CD4-positive, alpha-beta T cell treated with Interferon gamma for 1 hour (primary cell): Measurements from ENCODE around the gene SUCLG1.
"Not testable (repeated sequence)": the region's sequence is repeated elsewhere in the genome, so short reads cannot be mapped to it uniquely, and the experiment has no call there.

Source experiments
- DNase-seq: peaks from one replicate; pipeline ENCODE4 v3.0.0-alpha.2; 2020

Gene SUCLG1

DNA sequence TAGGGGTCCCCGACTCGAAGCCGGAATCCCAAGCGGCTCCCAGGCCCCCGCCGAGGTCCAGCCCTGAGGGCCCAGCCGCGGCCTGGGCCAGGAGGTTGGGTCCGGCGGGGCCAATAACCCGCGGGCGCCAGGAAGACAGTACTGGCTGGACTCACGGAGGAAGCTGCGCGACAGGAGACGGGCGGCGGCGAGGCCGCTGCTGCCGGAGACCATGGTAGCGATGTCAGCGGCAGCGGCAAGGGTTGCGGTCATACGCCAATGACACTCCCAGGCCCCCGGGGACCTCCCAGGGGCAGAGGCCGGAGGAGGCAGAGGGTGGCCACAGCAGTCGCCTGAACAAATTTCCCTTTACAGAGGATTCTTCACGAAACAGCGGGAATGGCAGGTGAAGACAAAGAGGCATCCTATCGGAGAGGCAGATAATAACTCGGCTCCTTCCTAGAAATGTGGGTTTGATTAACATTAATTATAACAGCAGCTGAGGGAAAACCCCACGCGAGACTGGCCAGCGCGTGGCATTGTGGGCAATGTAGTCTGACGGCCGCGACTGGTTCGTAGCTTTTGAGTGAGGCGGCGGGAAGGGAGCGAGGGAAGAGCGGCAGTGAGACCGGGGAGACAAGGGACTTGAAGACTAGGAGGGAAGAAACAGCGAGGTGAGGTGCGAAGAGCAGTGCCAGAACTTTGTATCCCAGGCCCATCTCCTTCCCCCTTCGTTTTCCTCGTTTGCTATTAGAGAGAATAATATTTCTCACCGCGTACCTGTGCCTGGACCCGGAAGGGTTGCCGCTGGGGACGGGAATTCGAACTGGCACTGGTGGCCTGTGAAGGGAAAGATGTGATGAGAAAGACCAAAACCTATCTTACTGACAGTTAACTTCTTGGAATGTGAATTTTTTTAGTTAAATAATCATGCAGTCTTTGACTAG, at the start of gene SUCLG1:
SUCLG1 (minus strand) TSS at position 263 of the 926 bp plus-strand sequence; CDS start at position 252, 11 bp downstream.
- DNase-seq: peak; percentile 86

DNA sequence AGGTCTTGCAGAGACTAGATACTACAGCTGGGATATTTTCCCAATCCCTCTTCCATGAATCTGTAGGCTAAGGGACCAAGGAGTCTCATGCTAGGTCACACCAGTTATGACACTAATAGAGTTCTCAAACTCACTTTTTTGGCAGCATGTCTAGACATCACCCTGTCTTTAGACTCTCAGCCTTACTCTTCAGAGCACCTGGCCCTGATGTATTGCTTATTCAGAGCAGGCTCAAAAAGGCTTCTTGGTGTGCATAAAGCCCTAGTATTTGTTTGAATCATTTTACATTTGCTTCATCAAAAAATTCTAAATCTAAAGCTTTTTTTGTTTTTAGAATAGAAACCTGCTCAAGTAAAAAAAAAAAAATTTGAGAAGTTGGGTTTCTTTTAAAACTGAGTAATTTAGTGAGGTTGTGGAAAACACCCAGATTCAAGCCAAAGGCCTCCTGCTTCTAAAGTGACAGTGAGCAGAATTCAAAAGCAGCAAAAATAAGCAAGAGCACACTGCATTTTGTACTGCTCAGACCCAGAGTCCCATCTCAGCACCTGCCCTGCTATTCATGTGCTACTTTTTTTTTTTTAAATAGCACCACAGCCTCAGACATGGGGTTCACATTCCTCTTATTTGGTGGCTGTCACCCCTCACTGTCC, 39.2 kb upstream of the SUCLG1 start:
- no peak for DNase-seq

DNA sequence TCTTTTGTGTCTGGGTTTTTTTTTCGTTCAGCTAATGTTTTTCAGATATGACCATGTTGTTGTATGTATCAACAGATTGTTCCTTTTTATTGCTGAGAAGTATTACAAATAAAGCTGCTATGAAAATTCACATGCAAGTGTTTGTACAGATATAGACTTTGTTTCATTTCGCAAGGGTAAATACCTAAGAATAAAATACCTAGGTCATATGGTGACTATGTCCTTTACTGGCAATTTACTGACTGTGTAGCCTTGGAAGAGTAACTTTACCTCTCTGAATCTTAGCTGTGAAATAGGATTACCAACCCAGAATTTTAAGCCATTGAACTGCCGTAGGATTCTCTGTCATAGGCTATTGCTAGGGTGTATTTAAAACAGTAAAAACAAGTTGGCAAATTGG, 38.2 kb upstream of the SUCLG1 start:
- DNase-seq: no peak

DNA sequence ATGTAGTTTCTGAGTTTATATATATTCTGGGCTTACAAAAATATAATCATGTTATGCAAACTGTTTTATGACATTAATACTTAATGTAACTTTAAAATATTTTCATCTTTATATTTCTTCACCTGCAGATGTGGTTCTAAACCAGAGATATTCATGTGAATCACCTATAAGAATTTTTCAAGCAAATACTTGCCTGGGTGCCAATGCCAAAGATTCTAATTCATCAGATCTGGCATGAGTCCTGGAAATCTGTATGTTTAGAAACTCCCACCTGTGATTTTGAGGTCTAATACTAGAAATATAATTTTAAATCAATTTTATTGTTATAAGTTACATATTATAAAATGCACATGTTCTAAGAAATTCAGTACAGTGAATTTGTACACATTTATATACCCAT, 37.3 kb upstream of the SUCLG1 start:
- DNase-seq: no peak

DNA sequence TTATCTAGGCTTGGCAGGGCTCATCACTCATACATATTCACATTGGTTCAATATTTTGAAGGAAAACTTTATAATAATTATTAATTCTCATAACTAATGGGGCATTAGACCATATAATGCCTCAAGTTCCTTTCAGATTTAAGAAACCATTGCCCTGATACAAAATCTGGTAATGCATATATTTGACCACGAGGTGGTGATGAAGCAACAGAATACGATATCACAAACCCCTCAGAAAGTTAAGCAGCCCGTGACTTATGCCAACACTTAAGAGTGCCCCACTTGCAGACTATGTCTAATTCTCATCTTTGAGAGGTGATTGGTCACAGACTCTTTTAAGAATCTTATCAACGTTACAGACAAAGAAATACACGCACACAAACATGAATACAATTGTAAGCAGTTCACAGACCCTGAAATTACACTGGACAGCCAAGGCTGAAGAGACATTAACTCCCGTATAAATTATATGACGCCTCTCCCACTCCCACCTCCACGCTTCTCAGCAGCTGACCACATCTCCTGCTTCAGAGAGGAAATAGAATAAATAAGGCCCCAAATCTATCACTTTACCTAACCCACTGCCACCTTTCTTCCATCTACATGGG, 36.6 kb upstream of the SUCLG1 start:
- peak; percentile 21 for DNase-seq

DNA sequence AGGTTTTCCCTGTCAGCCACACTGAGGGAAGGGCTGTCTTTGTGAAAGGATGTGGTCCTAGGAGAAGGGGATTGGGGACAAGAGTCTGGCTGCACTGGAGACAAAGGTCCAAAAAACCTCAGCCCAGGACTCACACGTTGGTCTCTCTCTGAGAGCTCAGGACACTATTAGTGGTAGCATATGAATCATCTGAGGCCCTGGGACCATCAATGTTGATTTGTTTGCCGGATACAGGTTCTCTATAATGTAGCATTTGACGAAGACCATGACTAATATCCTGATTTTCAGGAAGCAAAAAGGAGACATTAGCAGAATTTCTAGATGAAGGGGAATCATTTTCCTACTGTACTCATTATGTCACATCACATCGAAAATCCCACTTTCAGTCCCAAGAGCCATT, 35.0 kb upstream of the SUCLG1 start:
- no peak for DNase-seq

DNA sequence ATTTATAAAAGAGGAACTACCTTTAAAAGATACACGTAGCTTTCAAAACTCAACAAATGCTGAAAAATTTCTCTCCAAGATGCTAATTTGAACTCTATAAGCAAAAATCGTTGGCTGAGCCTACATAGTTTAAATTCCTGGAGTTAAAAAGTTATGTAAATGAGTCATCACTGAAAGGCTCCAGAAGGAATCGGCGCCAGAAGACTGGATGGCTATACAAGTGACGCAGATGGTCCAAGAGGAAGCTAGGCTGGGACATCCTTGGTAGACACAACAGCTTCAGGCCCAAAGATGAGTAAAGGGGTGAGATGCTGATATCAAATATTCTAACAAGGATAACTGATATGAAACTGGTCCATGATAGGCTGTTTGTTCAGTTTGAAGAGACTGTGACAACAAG, 34.4 kb upstream of the SUCLG1 start:
- no peak for DNase-seq

DNA sequence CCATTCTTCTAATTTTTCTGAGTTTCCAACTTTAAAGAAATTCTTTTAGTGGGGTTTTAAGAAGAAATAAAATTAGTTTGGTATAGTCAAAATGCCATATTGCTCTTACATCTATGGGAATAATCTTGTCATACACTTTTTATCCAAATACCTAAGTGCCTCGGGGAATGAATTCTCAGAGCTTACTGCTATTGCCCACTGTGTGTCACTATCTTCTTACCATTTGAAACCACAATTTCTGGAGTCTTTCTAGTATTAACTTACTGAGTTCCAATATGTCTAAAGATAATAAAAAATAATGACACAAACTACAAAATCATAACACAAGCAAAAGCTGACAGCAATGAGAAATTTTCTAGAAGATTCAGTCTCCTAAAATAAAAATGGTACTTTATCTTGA, 33.5 kb upstream of the SUCLG1 start:
- DNase-seq: no peak

DNA sequence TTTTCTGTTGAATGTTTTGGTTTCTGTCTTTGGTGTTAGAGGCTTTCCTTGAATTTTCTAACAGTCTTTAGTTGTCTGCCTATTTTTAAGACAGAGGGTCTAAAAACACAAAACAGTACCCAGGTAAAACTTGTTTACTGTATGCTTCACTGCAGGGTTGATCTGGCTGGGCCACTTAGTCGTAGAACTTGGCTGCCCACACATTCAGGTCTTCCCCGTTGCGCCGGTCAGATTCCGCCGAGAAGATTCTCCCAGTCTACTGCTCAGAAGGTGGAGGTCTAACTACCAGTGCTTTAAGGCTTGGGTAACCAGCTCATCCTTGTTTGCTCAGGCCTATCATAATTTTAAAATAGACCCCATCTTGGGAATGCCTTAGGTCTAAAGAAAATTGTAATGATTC, 32.7 kb upstream of the SUCLG1 start:
- no peak for DNase-seq

DNA sequence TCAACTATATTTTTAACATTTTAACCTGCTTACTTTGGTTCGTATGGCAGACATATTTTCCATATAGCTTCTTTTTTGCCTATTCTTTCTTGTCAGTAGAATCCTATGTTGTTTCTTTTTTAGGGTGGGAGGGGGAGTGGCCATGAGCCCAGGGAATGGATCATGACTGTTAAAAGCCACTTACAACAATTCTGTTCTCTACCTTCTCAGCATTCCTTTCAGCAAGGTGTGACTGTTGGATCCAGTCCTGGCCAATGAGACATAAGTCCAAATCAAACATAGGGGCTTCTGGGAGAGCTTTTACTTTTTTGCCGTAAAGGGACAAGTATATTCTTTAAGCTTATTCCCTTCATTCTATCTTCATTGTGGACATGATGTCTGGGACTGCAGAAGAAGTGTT, 32.2 kb upstream of the SUCLG1 start:
- no peak for DNase-seq

DNA sequence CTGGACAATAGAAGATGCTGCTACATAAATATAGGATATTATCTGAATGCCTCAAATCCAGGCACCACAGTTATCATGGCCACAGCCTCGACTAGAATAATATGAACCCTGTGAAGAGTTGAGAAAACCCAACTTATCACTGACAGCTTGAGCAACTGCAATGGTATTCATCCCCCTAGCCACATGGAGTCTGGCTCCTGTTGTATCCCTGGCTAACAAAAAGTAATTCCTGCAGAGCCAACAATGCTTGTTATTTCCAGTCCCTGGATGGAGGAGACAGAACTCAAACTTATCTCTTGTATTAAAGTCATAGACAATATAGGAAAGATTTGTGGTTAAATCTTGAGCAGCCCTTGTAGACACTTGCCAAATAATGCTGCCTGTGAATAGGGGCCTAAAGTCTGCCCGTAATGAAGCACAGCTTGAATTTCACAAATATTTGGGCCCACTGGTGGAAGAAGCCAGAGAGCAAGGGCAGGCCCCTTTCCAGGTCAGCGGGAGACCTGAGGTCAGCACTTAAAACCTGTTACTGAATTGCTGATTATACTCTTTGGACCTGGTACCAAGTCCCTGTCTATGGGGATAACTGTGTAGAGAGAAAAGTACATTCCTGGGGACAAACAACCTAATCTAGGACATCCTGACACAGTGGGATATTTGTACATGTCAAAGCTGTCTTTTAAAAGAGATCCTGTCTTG, 28.4 kb upstream of the SUCLG1 start:
- DNase-seq: no peak

DNA sequence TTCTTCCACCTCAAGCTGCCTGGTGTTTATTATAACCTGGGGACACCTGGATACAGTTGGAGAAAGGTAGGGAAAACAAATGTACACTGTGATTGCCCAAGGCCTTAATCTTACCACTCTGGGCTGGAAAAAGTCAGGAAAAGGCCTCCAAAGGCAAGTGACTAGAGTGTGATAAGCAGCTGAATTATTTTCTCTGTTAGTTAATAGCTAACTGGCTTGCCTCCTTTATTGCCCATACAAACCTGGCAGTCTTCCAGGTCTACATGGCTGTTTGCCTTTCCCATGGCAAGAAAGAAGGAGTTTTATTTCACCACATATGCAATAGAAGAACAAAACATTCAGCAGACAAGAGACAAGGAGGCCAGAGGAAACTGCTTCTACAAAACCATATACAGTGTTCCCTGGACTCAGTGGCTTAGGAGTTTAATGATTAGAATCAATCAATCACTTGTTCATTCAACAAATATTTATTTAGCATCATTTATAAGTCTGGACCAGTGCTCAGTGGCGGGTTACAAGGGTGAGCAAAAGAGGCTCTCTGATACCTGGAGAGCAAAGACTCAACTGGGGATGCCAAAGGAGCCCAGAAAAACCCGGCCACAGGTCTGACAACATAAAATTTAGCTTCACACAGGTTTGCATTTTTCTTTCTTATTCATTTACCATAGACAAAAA, 27.5 kb upstream of the SUCLG1 start:
- DNase-seq: no peak

DNA sequence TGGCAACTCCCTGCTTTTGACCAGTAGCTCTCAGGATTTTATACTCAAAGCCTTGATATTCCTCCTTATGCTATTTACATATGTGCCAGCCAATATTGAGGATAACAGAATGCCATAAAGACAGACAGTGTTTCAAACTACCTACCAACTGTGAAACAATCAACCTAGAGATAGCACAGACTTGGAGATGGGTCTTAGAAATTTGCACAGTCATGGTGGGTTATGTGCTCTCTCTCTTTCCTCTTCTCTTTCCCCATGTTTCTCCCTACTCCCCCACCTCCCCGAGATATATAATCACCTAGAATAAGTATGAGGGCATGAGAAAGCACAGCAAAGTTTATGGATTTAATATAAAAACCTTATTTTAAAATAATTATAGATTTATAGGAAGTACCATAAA, 24.2 kb upstream of the SUCLG1 start:
- DNase-seq: no peak

DNA sequence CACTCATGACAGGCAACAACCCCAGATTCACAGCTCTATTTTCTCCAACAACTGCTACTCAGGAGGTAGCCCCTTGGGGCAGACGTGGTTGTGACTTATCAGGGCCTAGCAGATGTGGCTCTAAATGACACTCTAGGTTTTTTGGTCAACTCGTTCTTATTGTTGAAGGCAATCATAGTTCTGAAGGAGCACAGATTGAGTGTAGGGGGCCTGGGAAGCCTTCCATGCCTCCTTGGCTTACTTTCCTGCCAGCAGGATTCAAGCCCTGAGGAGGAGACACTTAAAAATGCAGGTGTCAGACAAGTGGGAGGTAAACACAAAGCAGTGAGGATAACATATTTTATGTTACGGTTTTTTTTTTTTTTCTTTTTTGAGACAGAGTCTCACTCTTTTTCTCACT, 23.5 kb upstream of the SUCLG1 start:
- DNase-seq: no peak

DNA sequence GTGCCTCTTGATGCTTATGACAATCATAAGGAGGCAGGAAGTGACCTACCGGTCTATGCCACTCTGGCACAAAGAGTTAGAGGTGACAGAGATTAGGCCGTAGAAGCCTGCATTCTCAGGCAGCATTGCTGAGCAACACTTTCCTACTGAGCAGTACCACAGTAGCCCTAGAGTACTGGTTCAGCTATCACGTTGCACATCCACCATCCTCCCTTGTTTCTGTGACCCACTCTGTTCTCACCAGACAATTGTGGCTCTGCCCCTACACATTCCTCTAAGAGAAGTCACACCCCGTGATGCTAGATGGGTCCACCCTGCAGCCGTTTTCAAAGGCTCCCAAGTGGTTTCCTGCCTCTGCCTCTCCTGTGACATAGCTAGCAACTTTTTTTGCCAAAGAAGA, 22.6 kb upstream of the SUCLG1 start:
- no peak for DNase-seq

DNA sequence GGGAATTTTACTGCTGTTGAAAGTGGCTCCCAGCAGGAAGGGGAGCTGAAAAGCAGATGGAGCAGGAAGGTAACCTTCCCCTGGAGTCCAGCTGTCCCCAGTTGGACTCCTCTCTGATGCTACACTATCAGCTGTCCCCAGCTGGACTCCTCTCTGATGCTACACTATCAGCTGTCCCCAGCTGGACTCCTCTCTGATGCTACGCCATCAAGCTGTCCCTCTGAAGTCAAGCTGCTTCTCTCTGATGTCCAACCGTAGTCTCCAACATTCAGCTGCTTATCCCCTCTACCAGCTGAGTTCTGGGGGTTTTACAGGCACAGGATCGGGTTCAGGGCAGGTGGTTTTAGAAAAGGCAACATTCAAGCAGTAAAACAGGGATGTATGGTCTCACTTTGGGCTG, 19.8 kb upstream of the SUCLG1 start:
- no peak for DNase-seq

DNA sequence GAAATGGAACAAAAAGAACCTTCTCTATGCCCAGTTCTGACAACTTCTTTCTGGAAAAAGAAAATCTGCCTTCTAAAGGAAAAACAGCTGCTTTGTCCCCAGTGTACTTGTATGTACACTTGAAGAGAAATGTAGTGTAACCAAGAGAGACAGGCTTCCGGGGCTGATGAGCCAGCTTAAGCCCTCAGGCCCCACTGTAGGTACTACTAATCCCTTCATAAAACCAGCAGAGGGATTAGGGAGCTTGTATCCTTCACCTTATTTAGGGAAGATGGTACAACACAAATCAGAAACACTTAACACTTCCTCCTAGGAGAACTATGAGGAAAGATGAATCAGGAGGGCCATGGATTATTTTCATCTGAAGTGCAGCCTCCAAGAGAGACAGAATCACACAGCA, 18.8 kb upstream of the SUCLG1 start:
- no peak for DNase-seq

DNA sequence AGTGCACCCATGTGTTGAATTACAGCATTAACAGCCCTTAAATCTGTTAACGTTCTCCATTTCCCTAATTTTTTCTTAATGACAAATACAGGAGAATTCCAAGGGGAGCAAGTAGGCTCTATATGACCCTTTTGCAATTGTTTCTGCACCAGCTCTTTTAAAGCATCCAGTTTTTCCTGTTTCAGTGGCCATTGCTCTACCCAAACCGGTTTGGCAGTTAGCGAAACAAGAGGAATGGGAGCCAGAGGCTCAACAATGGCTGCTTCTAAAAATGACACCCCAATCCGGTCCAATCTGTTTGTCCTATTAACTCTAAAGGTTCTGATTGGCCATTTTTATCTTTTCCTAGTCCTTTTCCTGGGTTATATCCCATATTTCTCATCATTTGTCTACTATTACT, 15.1 kb upstream of the SUCLG1 start:
- no peak for DNase-seq

DNA sequence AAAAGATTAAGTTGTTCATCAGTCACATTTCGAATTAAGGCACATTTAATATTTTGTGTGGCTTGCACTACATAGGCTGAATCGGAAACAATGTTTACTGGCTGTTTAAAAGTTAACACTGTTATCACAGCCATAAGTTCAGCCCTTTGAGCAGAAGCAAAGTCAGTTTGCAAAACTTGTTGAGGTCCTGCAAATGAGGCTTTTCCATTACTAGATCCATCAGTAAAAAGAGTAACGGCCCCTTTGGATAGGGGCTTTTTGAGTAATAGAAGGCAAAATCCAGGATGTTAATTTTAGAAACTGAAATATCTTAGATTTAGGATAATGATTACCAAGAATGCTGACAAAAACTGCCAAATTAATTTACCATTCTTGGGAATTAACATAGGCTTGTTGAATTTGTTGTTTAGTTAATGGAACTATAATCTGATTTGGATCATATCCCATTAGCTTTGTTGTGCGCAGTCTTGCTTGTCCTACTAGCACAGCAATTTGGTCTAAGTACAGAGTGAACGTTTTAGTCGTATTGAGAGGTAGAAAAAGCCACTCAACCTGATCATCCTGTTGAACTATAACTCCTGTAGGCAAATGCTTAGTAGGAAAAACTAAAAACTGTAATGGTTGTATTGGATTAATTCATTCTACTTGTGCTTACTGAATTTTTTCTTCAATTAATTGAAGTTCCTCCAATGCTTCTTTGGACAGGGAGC, 13.9 kb upstream of the SUCLG1 start:
- DNase-seq: no peak

DNA sequence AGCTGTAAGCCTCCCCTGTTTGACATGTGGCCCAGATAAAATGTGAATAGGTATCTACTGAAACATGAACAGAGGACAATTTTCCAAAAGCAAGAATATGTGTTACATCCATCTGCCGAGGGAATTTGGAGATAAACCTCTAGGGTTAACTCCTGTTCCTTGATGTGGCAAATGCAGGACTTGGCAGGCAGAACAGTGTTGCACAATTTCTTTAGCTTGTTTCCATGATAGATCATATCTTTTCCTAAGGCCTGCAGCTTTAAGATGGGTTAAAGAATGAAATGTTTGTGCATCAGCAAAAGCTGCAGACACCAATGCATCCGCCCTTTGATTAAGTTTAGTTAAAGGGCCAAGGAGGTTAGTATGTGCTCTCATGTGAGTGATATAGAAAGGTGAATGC, 13.3 kb upstream of the SUCLG1 start:
- DNase-seq: not testable (repeated sequence)

DNA sequence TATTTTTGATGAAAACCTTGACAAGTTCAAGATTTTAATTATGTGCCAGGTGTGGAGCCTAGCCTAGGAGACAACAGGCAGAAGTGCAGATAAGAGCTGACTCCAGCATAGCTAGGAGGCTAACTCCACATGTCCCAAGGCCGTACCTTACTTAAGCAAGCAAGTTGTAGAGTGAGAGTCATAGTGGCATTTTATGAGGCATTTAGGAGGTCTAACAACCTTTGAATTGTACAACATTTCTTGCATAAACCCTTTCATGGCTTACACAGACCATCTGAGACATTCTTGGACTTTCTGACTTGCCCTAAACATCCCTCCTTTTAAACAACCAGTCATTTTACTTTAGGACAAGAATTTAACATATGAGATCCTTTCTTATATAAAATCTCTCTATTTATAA, 8.3 kb upstream of the SUCLG1 start:
- DNase-seq: no peak

DNA sequence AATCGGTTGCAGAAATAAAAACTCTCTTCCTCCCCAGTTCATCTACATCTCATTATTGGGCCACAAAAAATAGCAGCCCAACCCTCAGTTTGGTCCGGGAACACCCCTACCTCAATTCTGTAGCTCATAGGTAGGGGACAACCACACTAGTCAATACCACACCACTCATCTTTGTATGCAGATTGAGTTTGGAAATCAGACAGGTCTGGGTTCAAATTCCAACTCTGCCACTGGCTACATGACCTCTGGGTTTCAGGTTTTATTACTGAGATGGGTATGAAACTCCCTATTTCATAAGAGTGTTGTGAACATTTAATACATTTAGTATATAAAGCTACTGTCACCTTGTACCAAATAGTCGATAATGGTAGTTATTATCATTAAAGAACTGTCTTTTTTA, 2.2 kb upstream of the SUCLG1 start:
- no peak for DNase-seq
